Left cardiac atrium (tissue), 4 donors: ENCODE measurements around the gene HS3ST5. TPM values are rescaled to one million over a fixed set of nuclear protein-coding genes. Genes with fewer than 3 reads are reported as not detected.
A peak's percentile ranks its signal among the peaks of the same experiment; 100 is the strongest.
"Not testable (repeated sequence)": the region's sequence is repeated elsewhere in the genome, so short reads cannot be mapped to it uniquely, and the experiment has no call there.

ENCODE experiments used
- ATAC-seq, 2 donors: fragments of 200-7000 bp; cut with Tn5 transposase; one replicate each; pipeline ENCODE4 v1.9.1; 2020; ENCODE audit warnings: mild to moderate bottlenecking in 2 of 2, moderate library complexity in 2 of 2
- DNase-seq: peaks from one replicate; pipeline ENCODE4 v3.0.0-alpha.2; 2020
- intact Hi-C, 2 donors: fragments of 100-400 bp; cut with DNase I; formaldehyde crosslinking; loops; one replicate each; pipeline versions ENCODE4 v1.14.1 to v1.15.1; 2022 to 2023
- total RNA-seq, 2 donors: library from RNA; stranded (reverse); fragmentation: NEBNext Ultra II Directional; extraction: Animal tissue kit (Norgen Biotek cat#: 25700); gene quantifications; one replicate each; pipeline ENCODE4 v1.2.1, GENCODE V29; 2021
- donor health status: DM: no; HTN: yes; CAD: no.
- donor health status: DM: no; HTN: yes; CAD: no; lungs with severe emphysema.
- donor health status: DM: yes; HTN: yes; CAD: no.
- donor health status: Dilated cardiomyopathy.

Gene HS3ST5
- total RNA-seq, 2 donors from 2014 or later: not detected

- intact Hi-C loops: no loop called here
- ATAC-seq: peak; percentile 51 to 53
- peak; percentile 14 for DNase-seq
Measured at GRCh38 chr6:114342086-114342825, 567 bp downstream of the HS3ST5 start.

- intact Hi-C loops: no loop called here
- ATAC-seq (no peak), DNase-seq (no peak)
Measured at GRCh38 chr6:114339706-114340105, 3.1 kb downstream of the HS3ST5 start.

GRCh38 chr6:114334237-114334636 lies 8.6 kb downstream of the HS3ST5 start:
- ATAC-seq (no peak), DNase-seq (no peak)
- intact Hi-C loops: no loop called here

GRCh38 chr6:114327074-114327473 lies 15.7 kb downstream of the HS3ST5 start:
- intact Hi-C loops: no loop called here
- DNase-seq (no peak), ATAC-seq (no peak)

GRCh38 chr6:114323784-114324183 lies 19.0 kb downstream of the HS3ST5 start:
- intact Hi-C loops: no loop called here
- DNase-seq: no peak
- no peak for ATAC-seq

- DNase-seq (no peak), ATAC-seq (no peak)
- intact Hi-C loops: no loop called here
Measured at GRCh38 chr6:114319749-114320148, 23.1 kb downstream of the HS3ST5 start.

- ATAC-seq (no peak), DNase-seq (no peak)
- intact Hi-C loops: no loop called here
Measured at GRCh38 chr6:114315831-114316595, 26.8 kb downstream of the HS3ST5 start.

- ATAC-seq, DNase-seq, intact Hi-C loops: not testable (repeated sequence)
Measured at GRCh38 chr6:114313816-114314215, 29.0 kb downstream of the HS3ST5 start.

GRCh38 chr6:114312931-114313330 lies 29.9 kb downstream of the HS3ST5 start:
- no peak for DNase-seq
- intact Hi-C loops: no loop called here
- ATAC-seq: no peak

- DNase-seq: no peak
- no peak for ATAC-seq
- intact Hi-C loops: no loop called here
Measured at GRCh38 chr6:114310053-114310452, 32.8 kb downstream of the HS3ST5 start.

- DNase-seq (no peak), ATAC-seq (no peak)
- intact Hi-C loops: loop anchor here in 1 of 2 donors (10.0 kb wide), 1 partner anchor 310 kb away; no protein-coding TSS in a partner anchor
Measured at GRCh38 chr6:114304304-114304887, 38.4 kb downstream of the HS3ST5 start.

GRCh38 chr6:114301596-114302219 lies 41.1 kb downstream of the HS3ST5 start:
- no peak for ATAC-seq

GRCh38 chr6:114297135-114297534 lies 45.7 kb downstream of the HS3ST5 start:
- no peak for ATAC-seq
- no peak for DNase-seq
- intact Hi-C loops: no loop called here

More at GRCh38 chr6:114301596-114302219, 41.1 kb downstream of the HS3ST5 start:
- no peak for DNase-seq
- intact Hi-C loops: loop anchor here in 1 of 2 donors (10.0 kb wide), 1 partner anchor 307 kb away; no protein-coding TSS in a partner anchor

- intact Hi-C loops: no loop called here
- ATAC-seq (no peak), DNase-seq (no peak)
Measured at GRCh38 chr6:114292431-114292830, 50.4 kb downstream of the HS3ST5 start.

- DNase-seq (no peak), ATAC-seq (no peak)
- intact Hi-C loops: no loop called here
Measured at GRCh38 chr6:114291428-114291827, 51.4 kb downstream of the HS3ST5 start.

- ATAC-seq (no peak), DNase-seq (no peak)
- intact Hi-C loops: no loop called here
Measured at GRCh38 chr6:114290864-114291263, 52.0 kb downstream of the HS3ST5 start.

GRCh38 chr6:114288701-114289495 lies 53.9 kb downstream of the HS3ST5 start:
- no peak for DNase-seq
- intact Hi-C loops: no loop called here
- no peak for ATAC-seq

- intact Hi-C loops: no loop called here
- DNase-seq: no peak
- ATAC-seq: no peak
Measured at GRCh38 chr6:114287461-114287860, 55.4 kb downstream of the HS3ST5 start.

GRCh38 chr6:114286211-114286610 lies 56.6 kb downstream of the HS3ST5 start:
- intact Hi-C loops: no loop called here
- no peak for DNase-seq
- no peak for ATAC-seq
